NCI-H748 treated with DMSO at 0.1 percent for 48 hours (cell line): ENCODE data around the gene STK24.
"Not testable (repeated sequence)": the region's sequence is repeated elsewhere in the genome, so short reads cannot be mapped to it uniquely, and the experiment has no call there.

ENCODE experiments used
- DNase-seq: peaks from one replicate; lab custom pipeline; 2025; lab: John Stamatoyannopoulos, UW

Gene STK24

DNA sequence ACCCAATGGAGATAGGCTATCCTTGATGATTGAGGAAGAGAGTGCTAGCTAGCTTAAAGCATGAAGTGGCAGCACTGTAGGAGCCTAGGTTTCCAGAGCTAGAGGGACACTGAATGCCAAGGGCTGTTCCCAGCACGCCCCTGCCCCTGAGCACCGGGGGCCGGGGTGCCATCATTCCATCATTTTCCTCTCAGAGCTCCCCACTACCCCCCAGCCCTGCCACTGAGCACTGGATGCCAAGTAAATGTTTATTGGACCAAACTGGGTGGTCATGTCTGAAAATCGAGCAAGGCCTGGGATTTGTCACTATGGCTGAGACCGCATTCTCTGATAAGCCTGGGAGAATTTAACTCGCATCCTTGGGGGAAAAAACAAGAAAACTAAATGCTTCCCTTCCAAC, 142.8 kb downstream of the STK24 start:
- no peak for DNase-seq

DNA sequence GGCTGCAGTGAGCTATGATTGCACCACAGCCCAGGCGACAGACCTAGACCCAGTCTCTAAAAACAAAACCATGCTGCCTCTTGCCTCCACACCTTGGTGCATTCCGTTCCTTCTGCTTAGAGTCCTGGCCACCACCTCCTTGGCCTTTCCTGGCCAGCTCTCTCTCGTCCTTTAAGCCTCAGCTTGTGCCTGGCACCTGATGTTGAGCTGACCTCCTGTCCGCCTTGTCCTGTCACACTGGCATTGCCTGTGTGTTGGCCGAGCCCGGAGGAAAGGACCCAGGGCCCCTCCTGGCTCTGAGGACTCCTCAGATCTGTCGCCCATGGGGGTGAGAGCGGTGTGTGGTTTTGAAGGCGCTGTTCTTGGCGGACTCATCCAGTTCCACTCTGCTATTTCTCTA, 143.3 kb downstream of the STK24 start:
- DNase-seq, result no peak

DNA sequence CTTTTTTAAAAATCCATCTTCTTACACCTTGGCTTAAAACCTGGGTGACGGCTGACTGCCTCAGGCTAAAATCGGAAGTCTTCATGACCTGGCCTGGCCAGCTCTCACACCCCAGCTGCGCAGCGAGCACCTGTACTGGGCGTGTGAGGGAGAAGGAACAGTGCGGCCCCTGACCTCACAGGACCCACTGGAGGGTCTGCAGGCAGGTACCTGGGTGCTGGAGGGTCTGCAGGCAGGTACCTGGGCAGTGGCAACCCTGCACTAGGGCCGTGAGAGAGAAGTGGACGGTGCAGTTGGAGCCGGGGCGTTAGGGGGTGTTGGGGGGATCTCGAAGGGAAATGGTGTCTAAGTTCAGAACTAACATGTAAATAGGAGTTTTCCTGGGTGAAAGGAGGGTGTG, 144.3 kb downstream of the STK24 start:
- no peak for DNase-seq

DNA sequence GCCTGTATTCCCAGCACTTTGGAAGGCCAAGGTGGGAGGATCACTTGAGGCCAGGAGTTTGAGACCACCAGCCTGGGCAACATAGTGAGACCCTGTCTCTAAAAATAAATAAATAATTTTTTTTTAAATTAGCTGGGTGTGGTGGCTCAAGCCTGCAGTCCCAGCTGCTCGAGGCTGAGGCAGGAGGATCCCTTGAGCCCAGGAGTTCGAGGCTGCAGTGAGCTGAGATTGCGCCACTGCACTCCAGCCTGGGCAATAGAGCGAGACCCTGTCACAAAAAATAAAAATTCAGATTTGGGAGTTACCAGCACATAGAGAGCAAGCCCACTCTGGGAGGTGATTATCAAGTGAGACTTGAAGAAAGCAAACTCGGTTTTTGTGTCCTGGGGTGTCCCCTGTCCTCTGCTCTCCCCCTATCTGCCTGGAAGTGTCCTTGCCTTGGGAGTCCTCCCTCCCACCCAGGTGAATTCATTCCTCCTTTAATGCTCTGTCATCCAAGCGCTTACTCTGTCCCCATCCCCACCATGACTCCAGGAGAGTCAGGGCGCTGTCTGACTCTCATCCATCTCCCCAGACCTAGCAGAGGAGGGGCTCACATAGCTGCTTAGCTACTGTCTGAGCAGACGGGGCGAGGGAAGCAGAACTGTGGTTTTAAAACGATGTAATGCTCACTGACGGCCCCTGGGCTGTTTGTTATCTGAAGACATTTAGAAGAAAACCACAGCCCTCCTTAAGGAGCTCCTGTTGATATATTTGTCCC, 146.8 kb downstream of the STK24 start:
- no peak for DNase-seq

DNA sequence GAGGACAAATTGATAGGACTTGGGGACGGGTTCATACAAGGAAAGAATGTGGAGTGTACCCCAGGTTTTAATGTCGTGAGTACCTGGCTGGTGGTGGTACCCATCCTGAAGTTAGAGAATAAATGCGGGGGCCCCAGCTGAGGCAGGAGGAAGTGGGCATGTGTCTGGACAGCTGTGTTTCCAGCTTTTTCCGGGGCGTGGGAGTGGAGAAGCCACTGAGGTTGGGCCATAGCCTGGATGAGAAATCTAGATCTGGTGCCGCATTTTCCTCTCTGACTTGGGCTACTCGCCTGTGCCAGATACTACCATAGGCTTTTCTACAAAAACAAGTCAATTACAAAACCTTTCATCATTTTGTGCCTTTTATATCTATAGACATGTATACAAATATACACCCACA, 147.4 kb downstream of the STK24 start:
- no peak for DNase-seq

DNA sequence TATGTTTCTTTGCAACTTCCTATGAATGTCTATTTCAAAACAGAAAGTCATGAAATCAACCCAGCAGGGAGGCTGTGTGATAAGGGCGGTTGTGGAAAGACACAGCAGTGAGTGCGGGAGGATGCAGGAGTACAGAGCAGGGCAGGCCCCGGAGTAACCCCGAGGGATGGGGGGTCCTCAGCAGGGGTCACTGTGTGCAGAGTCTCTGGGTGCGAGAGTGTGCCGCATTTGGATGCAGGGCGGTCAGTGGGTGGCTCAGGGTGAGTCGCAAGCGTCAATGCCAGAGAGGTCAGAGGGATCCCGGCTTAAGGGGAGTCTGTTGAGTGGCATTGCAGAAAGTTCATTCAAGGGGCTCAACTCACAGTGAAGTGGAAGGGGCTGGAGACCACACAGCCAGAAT, 147.8 kb downstream of the STK24 start:
- DNase-seq, result no peak

DNA sequence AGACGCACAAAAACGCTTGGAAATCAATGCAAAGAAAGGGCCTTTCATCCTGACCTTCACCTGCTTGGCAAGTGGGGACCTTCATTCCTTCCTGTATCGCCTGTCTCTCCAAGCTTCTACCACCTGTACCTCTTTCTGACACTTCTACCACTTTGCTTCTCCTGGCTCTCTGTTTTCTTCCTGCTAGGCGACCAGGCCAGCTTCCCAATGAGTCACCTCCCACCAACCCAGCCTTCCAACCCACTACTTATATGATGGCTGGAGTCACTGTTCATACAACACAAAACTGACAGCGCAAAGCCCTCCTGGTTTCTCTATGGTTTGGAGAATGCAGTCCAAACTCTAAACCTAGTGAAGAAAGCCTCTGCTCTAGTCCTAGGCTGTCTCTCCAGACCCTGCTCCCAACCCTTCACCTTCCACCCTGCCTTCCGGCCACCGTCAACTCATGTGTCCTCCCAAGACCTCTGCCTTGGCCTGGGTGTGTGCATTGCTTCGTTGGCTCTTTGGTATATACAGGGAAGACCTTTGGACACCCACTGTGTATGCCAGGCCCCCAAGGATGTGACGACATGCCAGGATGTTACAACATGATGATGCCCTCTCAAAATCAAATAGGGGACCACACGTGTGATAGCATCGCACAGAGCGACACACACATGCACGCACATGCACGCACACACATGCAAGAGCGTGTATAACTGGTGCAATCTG, 148.5 kb downstream of the STK24 start:
- DNase-seq, result no peak

DNA sequence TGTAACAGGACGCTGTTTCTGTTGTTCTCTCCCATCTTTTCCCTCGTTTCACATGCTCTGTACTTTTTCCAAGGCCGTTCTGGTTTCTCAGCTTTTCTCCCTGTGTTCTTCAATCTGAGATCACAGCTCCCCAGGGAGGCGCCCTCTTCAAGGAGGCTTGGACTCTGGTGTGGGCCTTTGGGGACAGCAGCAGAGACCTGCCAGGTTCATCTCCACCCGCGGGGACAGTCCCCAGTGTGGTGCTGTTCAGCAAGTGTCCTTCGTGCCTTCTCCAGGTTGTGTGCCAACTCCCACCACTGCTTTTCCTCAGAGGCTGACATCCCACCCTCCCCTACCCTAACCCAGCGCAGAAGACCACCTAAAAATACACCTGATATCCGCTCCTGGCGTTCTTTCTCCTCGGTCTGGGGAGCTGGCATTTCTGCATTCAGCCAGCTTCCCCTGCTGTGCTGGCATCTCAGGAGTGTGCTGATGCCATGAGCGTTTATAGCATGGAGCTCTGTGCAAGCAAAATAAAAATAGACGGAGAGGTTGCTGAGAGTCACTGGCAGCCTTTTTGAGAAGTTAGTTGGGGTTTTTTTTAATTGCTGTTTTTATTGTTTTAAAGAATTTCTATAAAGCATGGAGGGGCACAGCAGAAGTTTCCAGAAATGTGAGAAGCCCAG, 149.4 kb downstream of the STK24 start:
- no peak for DNase-seq

DNA sequence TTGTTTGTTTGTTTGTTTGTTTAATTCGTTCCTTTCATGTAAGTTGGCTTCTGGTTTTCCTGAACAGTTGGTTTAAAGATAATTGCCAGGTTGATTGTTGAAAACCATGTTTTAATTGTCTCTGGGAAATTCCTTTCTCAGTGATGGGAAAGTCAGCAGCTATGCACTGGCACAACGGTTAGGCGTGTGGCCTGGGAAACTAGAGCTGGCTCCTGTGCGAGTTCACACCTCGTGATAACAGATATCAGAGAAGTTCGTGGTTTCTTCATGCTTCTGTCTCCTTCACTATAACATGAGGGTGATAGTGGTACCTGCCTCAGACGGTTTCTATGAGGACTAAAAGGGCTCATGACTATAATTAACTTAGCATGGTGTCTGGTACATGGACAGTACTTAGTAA, 153.5 kb downstream of the STK24 start:
- no peak for DNase-seq

DNA sequence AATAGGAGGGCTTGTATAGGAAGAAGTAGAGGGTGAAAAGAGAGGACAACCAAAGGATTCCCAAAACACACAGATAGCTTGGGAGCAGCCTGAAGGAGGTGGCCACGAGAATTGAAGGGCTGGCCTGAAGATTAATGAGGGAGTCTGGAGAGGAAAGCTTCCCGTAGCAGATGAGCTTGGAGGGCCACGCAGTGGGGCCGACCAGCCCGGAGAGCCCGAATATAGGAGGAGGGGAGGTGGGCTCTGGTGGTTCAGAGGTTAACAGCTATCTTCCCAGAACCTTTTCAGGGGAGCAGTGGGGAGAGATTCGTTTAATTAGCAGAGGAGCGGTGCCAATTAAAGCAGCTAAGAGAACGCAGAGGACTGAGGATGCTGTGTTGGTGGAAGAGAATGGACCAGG, 154.9 kb downstream of the STK24 start:
- DNase-seq, result no peak

DNA sequence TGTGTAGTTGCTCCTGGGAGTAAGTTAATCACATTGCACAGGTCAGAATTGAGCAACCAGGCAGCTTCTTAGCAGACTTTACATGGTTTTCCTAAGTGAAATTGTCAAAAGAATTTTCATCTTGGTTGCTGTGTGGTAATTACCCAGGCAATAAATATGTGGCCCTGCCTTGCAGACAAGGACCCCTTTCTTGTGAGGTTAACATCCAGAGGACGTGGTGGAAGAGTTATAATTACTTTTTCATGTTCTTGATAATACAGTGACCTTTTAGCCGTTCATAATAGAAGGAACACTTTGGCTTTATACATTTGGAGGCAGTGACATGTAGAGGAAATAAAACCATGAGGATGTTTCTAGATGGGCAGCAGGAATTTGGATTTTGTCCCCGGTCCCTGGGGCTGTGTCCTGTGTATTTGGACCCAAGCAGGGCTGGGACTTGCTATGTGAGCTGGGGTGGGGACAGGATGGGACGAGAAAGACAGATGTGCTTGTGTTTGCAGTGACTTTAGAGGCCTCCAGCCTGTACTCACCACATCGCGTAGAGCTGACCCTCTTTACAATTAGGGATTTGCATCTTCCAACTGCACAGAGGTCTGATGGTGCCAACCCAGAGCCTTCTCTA, 156.2 kb downstream of the STK24 start:
- DNase-seq, result no peak

DNA sequence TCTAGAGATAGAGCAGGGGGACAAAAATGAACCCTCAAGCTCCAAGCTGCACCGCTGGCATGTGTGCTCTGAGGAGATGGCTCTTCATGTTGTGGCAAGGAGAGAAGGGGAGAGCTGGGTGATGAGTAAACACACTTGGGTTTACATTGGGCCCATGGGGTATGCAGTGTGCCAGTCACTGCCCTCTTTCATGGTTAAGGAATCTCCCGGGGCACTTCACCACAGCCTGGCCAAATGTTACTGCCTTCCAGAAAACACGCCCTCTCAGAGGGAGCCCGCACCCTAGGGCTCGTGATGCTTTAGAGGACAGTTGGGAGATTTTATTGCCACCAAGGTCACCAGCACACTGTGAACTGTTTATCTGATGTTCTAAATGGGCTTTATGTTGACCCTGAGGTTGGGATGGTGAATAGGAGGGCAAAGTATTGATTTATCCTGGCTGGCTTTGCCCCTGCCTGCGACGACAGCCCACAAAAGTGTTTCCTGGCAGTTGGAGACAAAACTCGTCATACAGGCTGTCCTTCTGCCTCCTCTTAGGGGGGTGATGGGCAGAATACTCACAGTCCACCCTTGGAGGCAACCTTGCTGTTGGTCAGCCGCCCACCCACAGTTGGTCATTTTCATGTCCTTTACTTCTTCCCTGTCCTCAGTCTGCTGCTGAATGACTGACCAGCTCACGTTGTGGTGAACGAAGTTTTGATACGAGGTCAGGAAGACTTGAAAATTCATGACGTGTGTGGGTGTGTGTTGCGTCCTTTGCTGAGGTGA, 156.9 kb downstream of the STK24 start:
- peak; percentile 37 for DNase-seq

DNA sequence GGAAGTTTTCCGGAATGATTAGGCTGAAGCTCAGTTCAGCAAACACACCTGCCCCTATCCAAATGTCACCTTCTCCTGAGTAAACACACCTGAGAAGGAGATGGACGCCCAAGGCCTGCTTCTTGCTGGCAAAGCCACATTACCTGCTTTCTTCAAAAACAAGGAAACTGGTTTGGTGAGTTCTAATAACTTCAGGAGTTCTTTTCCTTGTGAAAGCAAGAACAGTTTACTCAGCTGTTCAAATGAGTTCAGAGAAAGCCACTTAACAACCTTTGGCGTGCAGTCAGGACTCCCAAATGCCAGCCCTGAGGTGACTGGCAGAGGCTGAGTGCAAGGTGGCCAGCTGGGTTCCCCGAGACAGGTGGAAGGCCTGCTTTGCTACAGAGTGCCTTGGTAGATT, 160.5 kb downstream of the STK24 start:
- DNase-seq, result peak; percentile 88

DNA sequence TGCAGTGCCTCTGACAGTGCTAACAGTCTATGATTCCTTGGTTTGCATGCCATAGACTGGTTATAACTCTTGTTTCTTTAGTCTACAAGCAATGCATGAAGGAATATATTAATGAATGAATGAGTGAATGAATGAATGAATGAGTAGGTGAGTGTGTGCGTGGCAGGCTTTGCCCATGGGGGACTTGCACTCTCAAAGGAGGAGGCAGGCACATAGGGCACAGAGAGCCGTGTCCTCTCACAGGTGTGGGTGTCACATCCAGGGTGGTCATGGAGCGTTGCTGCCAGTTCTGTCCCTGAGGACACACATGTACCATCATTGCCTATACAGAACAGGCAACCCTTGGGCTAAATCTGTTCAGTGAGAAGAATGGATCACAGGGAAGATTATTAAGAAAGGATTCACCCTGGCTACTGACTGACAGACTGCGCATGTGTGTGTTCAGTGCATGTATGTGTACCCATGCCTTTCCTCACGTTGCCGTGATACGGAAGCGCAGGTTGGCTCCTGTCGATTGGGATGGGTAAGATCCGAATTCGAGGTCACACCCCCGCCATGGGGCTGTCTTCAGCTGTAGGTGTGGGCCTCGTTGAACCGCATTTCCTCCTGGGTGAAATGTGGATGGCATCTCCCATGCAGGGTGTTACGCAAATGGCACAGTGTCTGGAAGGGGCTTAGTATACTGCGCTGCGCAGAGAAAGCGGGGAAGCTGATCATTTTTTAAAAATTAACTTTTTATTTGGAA, 161.4 kb downstream of the STK24 start:
- no peak for DNase-seq

DNA sequence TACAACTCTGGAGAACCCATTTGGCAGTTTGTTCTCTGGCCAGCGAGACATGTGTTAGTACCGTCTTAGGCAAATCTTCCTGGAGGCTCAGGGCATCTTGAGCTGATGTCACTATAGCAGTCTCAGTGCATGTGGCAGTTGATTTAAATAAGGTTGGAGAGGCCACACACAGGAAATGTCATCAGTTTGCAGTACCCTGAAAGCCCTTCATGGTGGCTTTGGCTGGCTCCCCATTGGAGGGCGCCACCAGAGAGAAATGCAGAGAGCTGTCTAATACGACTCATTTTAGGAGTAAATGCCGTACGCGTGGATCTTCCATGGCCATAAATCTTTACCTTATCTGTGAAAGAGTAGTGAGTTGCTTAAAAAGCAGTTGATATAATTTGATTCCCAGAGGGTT, 163.1 kb downstream of the STK24 start:
- DNase-seq, result no peak

DNA sequence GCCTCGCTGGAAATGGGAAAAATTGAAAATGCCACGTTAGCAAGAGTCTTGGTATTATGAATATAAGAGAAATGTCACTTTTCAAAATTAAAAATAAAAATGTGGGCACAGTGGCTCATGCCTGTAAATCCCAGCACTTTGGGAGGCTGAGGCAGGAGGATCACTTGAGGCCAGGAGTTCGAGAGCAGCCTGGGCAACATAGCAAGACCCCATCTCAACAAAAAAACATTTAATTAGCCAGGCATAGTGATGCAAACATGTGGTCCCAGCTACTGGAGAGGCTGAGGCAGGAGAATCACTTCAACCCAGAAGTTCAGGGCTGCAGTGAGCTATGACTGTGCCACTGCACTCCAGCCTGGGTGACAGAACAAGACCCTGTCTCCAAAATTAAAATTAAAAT, 163.6 kb downstream of the STK24 start:
- not testable (repeated sequence) for DNase-seq

DNA sequence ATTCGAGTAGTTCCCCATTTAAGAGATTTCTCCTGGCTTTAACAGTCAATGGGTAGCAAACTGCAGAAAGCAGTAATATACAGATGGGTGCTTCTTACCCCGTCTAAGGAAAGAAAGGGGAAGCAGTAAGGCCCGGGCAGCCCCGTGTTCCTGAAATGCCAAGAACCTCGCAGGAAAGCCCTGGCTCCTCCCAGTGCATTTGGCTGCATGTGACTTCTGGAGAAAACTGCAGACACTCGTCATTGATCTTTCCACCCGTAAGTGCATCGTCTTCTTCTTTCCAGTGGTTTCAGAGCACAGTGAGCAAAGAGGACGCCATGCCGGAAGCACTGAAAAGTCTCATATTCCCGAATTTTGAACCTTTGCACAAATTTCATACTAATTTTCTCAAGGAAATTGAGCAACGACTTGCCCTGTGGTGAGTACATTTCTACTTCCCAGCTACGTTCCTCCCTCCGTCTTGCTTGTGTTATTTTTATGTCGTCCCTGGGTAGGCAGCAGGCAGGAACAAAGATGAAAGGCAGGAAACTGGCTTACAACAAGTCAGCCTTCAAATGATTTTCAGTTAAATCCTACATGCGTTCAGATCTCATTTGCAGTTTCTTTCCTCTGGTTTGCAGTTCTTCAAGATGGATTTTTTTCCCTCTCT, 165.2 kb downstream of the STK24 start:
- no peak for DNase-seq

DNA sequence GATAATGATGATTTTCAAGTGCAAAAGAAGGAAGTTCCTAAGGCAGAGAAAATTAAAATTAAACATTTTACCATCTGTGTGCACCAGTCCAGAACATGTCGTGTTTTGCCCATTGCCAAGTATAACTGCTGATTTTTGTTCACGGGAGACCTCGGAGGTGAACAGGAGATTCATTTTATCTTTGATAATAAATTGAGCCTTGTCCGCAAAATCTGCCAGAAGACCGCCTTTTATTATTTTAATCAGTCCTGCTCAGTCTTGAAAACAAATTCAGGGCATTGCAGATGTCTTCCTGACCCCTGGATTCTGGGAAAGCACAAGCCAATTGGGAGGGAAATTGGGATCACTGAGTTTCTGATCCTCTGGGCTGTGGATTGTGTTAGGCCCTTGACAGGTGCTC, 165.9 kb downstream of the STK24 start:
- DNase-seq, result no peak

DNA sequence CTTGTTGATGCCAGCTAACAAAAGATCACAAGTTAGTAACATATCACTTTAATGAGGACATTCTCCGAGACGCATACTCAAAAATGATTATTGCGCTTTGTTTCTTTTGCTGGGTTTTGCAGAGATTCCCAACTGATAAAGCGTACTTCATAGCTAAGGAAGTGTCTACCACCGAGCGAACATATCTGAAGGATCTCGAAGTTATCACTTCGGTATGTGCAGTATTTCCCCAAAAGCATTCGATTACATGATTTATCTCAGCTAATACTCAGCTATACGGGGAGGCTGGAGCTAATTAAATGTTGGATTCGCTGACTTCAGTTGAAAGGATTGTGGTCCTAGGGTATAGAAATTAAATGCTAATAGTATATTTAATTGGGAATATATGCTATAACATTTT, 166.3 kb downstream of the STK24 start:
- no peak for DNase-seq

DNA sequence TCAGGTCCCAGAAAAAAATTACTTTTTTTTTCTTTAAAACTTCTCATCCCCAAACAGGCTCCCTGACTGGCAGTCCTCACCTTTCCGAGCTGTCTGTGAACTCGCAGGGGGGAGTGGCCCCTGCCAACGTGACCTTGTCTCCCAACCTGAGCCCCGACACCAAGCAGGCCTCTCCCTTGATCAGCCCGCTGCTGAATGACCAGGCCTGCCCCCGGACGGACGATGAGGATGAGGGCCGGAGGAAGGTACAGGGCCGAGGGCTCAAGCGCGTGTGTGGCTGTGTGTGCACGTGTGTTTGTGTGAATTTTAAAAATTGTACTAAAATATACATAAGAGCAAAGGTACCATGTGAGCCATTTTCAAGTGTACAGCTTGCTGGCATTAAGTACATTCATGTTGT, 167.6 kb downstream of the STK24 start:
- DNase-seq, result no peak

DNA sequence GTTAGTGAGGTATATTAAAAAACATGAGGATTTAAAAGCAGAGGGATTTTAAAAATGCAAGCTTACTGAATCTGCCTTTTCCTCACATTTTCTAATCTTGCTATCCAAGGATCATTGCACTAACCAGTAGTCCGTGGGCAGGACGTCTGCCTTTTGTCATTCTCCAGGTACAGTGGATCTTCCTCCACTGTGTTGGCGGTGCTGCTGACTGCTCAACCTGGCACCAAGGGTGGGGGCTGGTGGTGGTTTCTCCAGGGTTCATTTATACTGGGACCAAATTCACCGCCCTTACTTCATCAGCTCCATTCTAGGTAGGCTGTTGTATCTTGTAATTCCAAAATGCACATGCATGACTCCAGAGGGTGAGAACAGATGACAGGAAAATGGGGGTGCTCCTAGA, 169.3 kb downstream of the STK24 start:
- no peak for DNase-seq
